ENCODE data around the gene FNTB.

Gene FNTB

GRCh38 chr14:65077318-65077717 is 90.6 kb downstream of the FNTB start:
- TF ChIP-seq CTCF (IDR thresholded peaks at IDR 0.05; ENCODE audit: low read depth, low read length): no peak
- peaks cover 26% of the 10 kb centered on the region for H3K36me3 ChIP-seq
- H3K4me3 ChIP-seq (ENCODE audit: low read depth, low read length): no peak overlapping the region
- H3K27ac ChIP-seq: no peak overlapping the region
- H3K27me3 ChIP-seq (ENCODE audit: insufficient read depth, low read depth, severe bottlenecking): no peaks in the 10 kb centered on the region
- H3K9me3 ChIP-seq (ENCODE audit: severe bottlenecking): no peaks in the 10 kb centered on the region
- no peak for DNase-seq

- Histone ChIP-seq H3K9me3 (ENCODE audit: severe bottlenecking) (no peaks in the 10 kb centered on the region), H3K36me3 (peaks cover 20% of the 10 kb centered on the region), H3K4me3 (ENCODE audit: low read depth, low read length) (no peak overlapping the region), H3K27ac (no peak overlapping the region), H3K27me3 (ENCODE audit: insufficient read depth, low read depth, severe bottlenecking) (no peaks in the 10 kb centered on the region)
- DNase-seq: no peak
- no peak for TF ChIP-seq CTCF (IDR thresholded peaks at IDR 0.05; ENCODE audit: low read depth, low read length)
These were observed 92.5 kb downstream of the FNTB start for GRCh38 chr14:65079201-65079600.

- TF ChIP-seq CTCF (IDR thresholded peaks at IDR 0.05; ENCODE audit: low read depth, low read length): no peak
- Histone ChIP-seq H3K36me3 (peaks cover 19% of the 10 kb centered on the region), H3K27me3 (ENCODE audit: insufficient read depth, low read depth, severe bottlenecking) (no peaks in the 10 kb centered on the region), H3K9me3 (ENCODE audit: severe bottlenecking) (no peaks in the 10 kb centered on the region), H3K27ac (no peak overlapping the region), H3K4me3 (ENCODE audit: low read depth, low read length) (no peak overlapping the region)
- no peak for DNase-seq
These were observed 93.1 kb downstream of the FNTB start for GRCh38 chr14:65079768-65080167.

GRCh38 chr14:65080960-65081747 is 94.5 kb downstream of the FNTB start:
- no peak for TF ChIP-seq CTCF (IDR thresholded peaks at IDR 0.05; ENCODE audit: low read depth, low read length)
- Histone ChIP-seq H3K27ac (no peak overlapping the region), H3K36me3 (peaks cover 22% of the 10 kb centered on the region), H3K9me3 (ENCODE audit: severe bottlenecking) (no peaks in the 10 kb centered on the region), H3K4me3 (ENCODE audit: low read depth, low read length) (no peak overlapping the region), H3K27me3 (ENCODE audit: insufficient read depth, low read depth, severe bottlenecking) (no peaks in the 10 kb centered on the region)
- no peak for DNase-seq

GRCh38 chr14:65082930-65083329 is 96.2 kb downstream of the FNTB start:
- Histone ChIP-seq H3K4me3 (ENCODE audit: low read depth, low read length) (no peak overlapping the region), H3K27me3 (ENCODE audit: insufficient read depth, low read depth, severe bottlenecking) (no peaks in the 10 kb centered on the region), H3K36me3 (peaks cover 28% of the 10 kb centered on the region), H3K27ac (no peak overlapping the region), H3K9me3 (ENCODE audit: severe bottlenecking) (peaks cover 3% of the 10 kb centered on the region)
- no peak for TF ChIP-seq CTCF (IDR thresholded peaks at IDR 0.05; ENCODE audit: low read depth, low read length)
- no peak for DNase-seq

Measured in WERI-Rb-1 (cell line).